Psoas muscle (tissue), 8 donors: ENCODE results near the gene CSF2RB. TPM values are rescaled to one million over a fixed set of nuclear protein-coding genes. Genes with fewer than 3 reads are reported as not detected.

Experiments used
- ATAC-seq, 4 donors: fragments of 200-7000 bp; cut with Tn5 transposase; one replicate each; pipeline ENCODE4 v1.9.1; 2020; ENCODE audit warnings: moderate library complexity in 3 of 4, mild to moderate bottlenecking in 2 of 4
- DNase-seq, 2 donors: peaks; one replicate each; pipeline ENCODE4 v3.0.0-alpha.2; 2020
- H3K27ac ChIP-seq: fragments of 200-600 bp; one replicate; pipeline ENCODE4 v1.8.0; 2022
- H3K27me3 ChIP-seq, 3 donors: fragments of 200-600 bp in 1 of 3; one replicate each; pipeline versions ENCODE4 v1.6.1 to v1.8.0; 2013 to 2022; ENCODE audit warnings: low read length in 2 of 3, mild to moderate bottlenecking in 2 of 3, moderate library complexity in 1 of 3; ENCODE audit not compliant: insufficient read depth in 3 of 3
- H3K36me3 ChIP-seq, 2 donors: fragments of 200-600 bp in 1 of 2; one replicate each; pipeline versions ENCODE4 v1.6.1 to v1.8.0; 2013 to 2022; ENCODE audit warnings: low read depth in 1 of 2, mild to moderate bottlenecking in 1 of 2, moderate library complexity in 1 of 2; ENCODE audit not compliant: insufficient read depth in 1 of 2
- H3K4me1 ChIP-seq: fragments of 200-600 bp; one replicate; pipeline ENCODE4 v1.8.0; 2022
- H3K4me3 ChIP-seq: fragments of 200-600 bp; one replicate; pipeline ENCODE4 v1.8.0; 2022; ENCODE audit warnings: mild to moderate bottlenecking
- H3K9me3 ChIP-seq: fragments of 200-600 bp; one replicate; pipeline ENCODE4 v1.8.0; 2022
- CTCF ChIP-seq: fragments of 200-600 bp; IDR thresholded peaks from one replicate; pipeline ENCODE4 v1.8.0; 2022; ENCODE audit warnings: antibody characterized with exemption
- WGBS, 3 donors: extraction: QIAGEN DNeasy Blood & Tissue Kit; methylation state at CpG; one replicate each; pipeline versions ENCODE4 v1.1.6 to v1.1.7; 2013; 5-methylcytosine and 5-hydroxymethylcytosine counted together
- intact Hi-C, 2 donors: fragments of 100-400 bp; cut with DNase I; formaldehyde crosslinking; loops; one replicate each; pipeline versions ENCODE4 v1.11.0 to v1.14.2; 2022
- polyA plus RNA-seq, 3 donors: library from polyadenylated mRNA; stranded (reverse); fragments of 200-250 nt; gene quantifications; one replicate each; pipeline ENCODE4 v1.2.3, GENCODE V29; 2013
- total RNA-seq, 4 donors: library from RNA; stranded (reverse); fragmentation: NEBNext Ultra II Directional in 2 of 4; extraction: Animal tissue kit (Norgen Biotek cat#: 25700) in 2 of 4; gene quantifications; one replicate each; pipeline versions ENCODE4 v1.2.1 to v1.2.4, GENCODE V29; 2021 to 2023
- donor health status: healthy with polysubstance abuse.
- donor health status: DM: no; HTN: no; CAD: no; lungs with moderate emphysema.
- donor health status: Bipolar disorder and iron deficiency.
- donor health status: healthy.
- donor health status: DM: yes; HTN: yes; CAD: no.
- donor health status: DM: no; HTN: no; CAD: no.
- donor health status: DM: no; HTN: no; CAD: no.
- donor health status: DM: yes; HTN: yes; CAD: no.

CSF2RB gene
- total and polyA plus RNA-seq, 7 donors = 0.25 to 1.7 (median 1.0) TPM

- WGBS, 3 donors = 79 to 85% (median 82%) methylated on average over 10 of the region's 10 CpGs
Observed at GRCh38 chr22:36934418-36935312, 21.2 kb downstream of the CSF2RB start.

GRCh38 chr22:36935313-36935610 lies 21.8 kb downstream of the CSF2RB start:
- intact Hi-C loops = no loop called here
- no peak for DNase-seq
- no peaks in the 10 kb centered on the region for H3K9me3 ChIP-seq
- H3K27ac ChIP-seq = no peak overlapping the region
- no peak for ATAC-seq
- 86 to 88% (median 87%) methylated on average over 6 to 7 of the region's 7 CpGs for WGBS, 3 donors
- H3K27me3 ChIP-seq = peaks cover 0 to 24% (median 3%) of the 10 kb centered on the region in 3 donors
- H3K4me1 ChIP-seq = no peaks in the 10 kb centered on the region
- H3K4me3 ChIP-seq = no peak overlapping the region
- no peaks in the 10 kb centered on the region for H3K36me3 ChIP-seq
- TF ChIP-seq CTCF = no peak

More at GRCh38 chr22:36934418-36935312, 21.2 kb downstream of the CSF2RB start:
- Histone ChIP-seq H3K27ac (no peak overlapping the region), H3K27me3 (peaks cover 0 to 29% (median 6%) of the 10 kb centered on the region in 3 donors), H3K4me3 (no peak overlapping the region), H3K36me3 (no peaks in the 10 kb centered on the region), H3K4me1 (no peaks in the 10 kb centered on the region), H3K9me3 (no peaks in the 10 kb centered on the region)
- DNase-seq (no peak), ATAC-seq (no peak)
- TF ChIP-seq CTCF = no peak
- intact Hi-C loops = no loop called here

- WGBS, 3 donors = 78 to 81% (median 79%) methylated on average over 3 of the region's 3 CpGs
- no peak for TF ChIP-seq CTCF
- no peak overlapping the region for H3K27ac ChIP-seq
- H3K4me3 ChIP-seq = no peak overlapping the region
- intact Hi-C loops = no loop called here
- ATAC-seq = no peak
- no peaks in the 10 kb centered on the region for H3K4me1 ChIP-seq
- peaks cover 0 to 24% (median 3%) of the 10 kb centered on the region in 3 donors for H3K27me3 ChIP-seq
- H3K36me3 ChIP-seq = no peaks in the 10 kb centered on the region
- DNase-seq = no peak
- no peaks in the 10 kb centered on the region for H3K9me3 ChIP-seq
Observed at GRCh38 chr22:36935694-36936093, 22.3 kb downstream of the CSF2RB start.

GRCh38 chr22:36936362-36937116 lies 23.1 kb downstream of the CSF2RB start:
- H3K27me3 ChIP-seq = peaks cover 0 to 27% (median 3%) of the 10 kb centered on the region in 3 donors
- WGBS, 3 donors = 71 to 75% (median 73%) methylated on average over 20 of the region's 20 CpGs
- ATAC-seq (no peak), DNase-seq (no peak)
- no peak overlapping the region for H3K4me3 ChIP-seq
- no peaks in the 10 kb centered on the region for H3K36me3 ChIP-seq
- H3K27ac ChIP-seq = no peak overlapping the region
- H3K9me3 ChIP-seq = no peaks in the 10 kb centered on the region
- H3K4me1 ChIP-seq = no peaks in the 10 kb centered on the region
- TF ChIP-seq CTCF = no peak
- intact Hi-C loops = no loop called here
